Tibial nerve (tissue), 4 donors: ENCODE results near the gene OXLD1. TPM values are rescaled to one million over a fixed set of nuclear protein-coding genes. Genes with fewer than 3 reads are reported as not detected.

Source experiments
- DNase-seq, 2 donors: peaks; one replicate each; pipeline ENCODE4 v3.0.0-alpha.2; 2019; ENCODE audit warnings: low spot score in 2 of 2
- H3K27ac ChIP-seq, 4 donors: fragments of 200-600 bp; sonication (generic) in 3 of 4; one replicate each; pipeline ENCODE4 v1.5.1; 2017 to 2019; ENCODE audit warnings: mild to moderate bottlenecking in 1 of 4
- H3K27me3 ChIP-seq, 2 donors: fragments of 200-600 bp; sonication (generic) in 1 of 2; one replicate each; pipeline versions ENCODE4 v1.5.1 to v1.6.0; 2017 to 2019
- H3K36me3 ChIP-seq, 3 donors: fragments of 200-600 bp; sonication (generic); one replicate each; pipeline ENCODE4 v1.5.1; 2018 to 2019
- H3K4me1 ChIP-seq, 4 donors: fragments of 200-600 bp; sonication (generic) in 3 of 4; one replicate each; pipeline ENCODE4 v1.5.1; 2017 to 2019
- H3K4me3 ChIP-seq, 4 donors: fragments of 200-600 bp; sonication (generic) in 3 of 4; one replicate each; pipeline ENCODE4 v1.5.1; 2017 to 2019; ENCODE audit warnings: mild to moderate bottlenecking in 1 of 4, moderate library complexity in 1 of 4
- H3K9me3 ChIP-seq, 4 donors: fragments of 200-600 bp; sonication (generic) in 3 of 4; one replicate each; pipeline ENCODE4 v1.5.1; 2017 to 2019
- CTCF ChIP-seq, 5 experiments: fragments of 200-600 bp in 3 of 5; fragments of 450-650 bp in 2 of 5; sonication (generic) in 3 of 5; IDR thresholded peaks; one replicate each; pipeline ENCODE4 v1.5.1; 2016 to 2019; ENCODE audit warnings: antibody characterized with exemption in 5 of 5, mild to moderate bottlenecking in 3 of 5, moderate library complexity in 2 of 5
- EP300 ChIP-seq, 2 donors: sonication (generic); formaldehyde crosslinking; IDR thresholded peaks; one replicate each; pipeline ENCODE4 v1.6.1; 2017; ENCODE audit warnings: antibody characterized with exemption in 2 of 2, mild to moderate bottlenecking in 1 of 2
- POLR2A ChIP-seq, 2 donors: fragments of 450-650 bp; IDR thresholded peaks; one replicate each; pipeline ENCODE4 v1.6.1; 2017; ENCODE audit warnings: antibody characterized with exemption in 2 of 2, mild to moderate bottlenecking in 2 of 2, moderate library complexity in 2 of 2
- WGBS, 2 donors: methylation state at CpG; one replicate each; pipeline ENCODE4 v1.1.5; 2018; 5-methylcytosine and 5-hydroxymethylcytosine counted together
- total RNA-seq, 4 donors: library from RNA; depleted of rRNA; stranded (reverse); fragments of >200 nt; gene quantifications; one replicate each; pipeline ENCODE4 v1.1.0, GENCODE V29; 2016

Gene OXLD1
- total RNA-seq, 4 donors from 2014 or later: 31.4 to 38.1 (median 35.8) TPM

- H3K4me3 ChIP-seq: peak overlapping the region; percentile 80 to 99 (median 91)
- no peak for DNase-seq
- no peaks in the 10 kb centered on the region for H3K9me3 ChIP-seq
- WGBS, 2 donors: 69 to 74% methylated on average over 12 of the region's 12 CpGs
- no peaks in the 10 kb centered on the region for H3K27me3 ChIP-seq
- TF ChIP-seq CTCF (IDR thresholded peaks at IDR 0.05): no peak
- no peak for TF ChIP-seq POLR2A (IDR thresholded peaks at IDR 0.05)
- no peak for TF ChIP-seq EP300 (IDR thresholded peaks at IDR 0.05)
- H3K27ac ChIP-seq: peak overlapping the region in 2 of 4 donors; percentile 89 to 92
- H3K4me1 ChIP-seq: peaks cover 0 to 42% (median 30%) of the 10 kb centered on the region in 4 donors
- H3K36me3 ChIP-seq: peaks cover 0 to 60% (median 29%) of the 10 kb centered on the region in 3 donors
Measured at GRCh38 chr17:81685108-81685507, 18.7 kb upstream of the OXLD1 start.

- H3K36me3 ChIP-seq: peaks cover 0 to 58% (median 29%) of the 10 kb centered on the region in 3 donors
- no peaks in the 10 kb centered on the region for H3K27me3 ChIP-seq
- peak overlapping the region; percentile 80 to 99 (median 91) for H3K4me3 ChIP-seq
- 0 to 3% methylated on average over 13 to 16 of the region's 16 CpGs for WGBS, 2 donors
- no peaks in the 10 kb centered on the region for H3K9me3 ChIP-seq
- TF ChIP-seq EP300 (IDR thresholded peaks at IDR 0.05) (no peak), CTCF (IDR thresholded peaks at IDR 0.05) (no peak), POLR2A (IDR thresholded peaks at IDR 0.05) (no peak)
- no peak for DNase-seq
- peaks cover 0 to 42% (median 30%) of the 10 kb centered on the region in 4 donors for H3K4me1 ChIP-seq
- H3K27ac ChIP-seq: peak overlapping the region in 3 of 4 donors; percentile 25 to 92 (median 89)
Measured at GRCh38 chr17:81684442-81684911, 18.1 kb upstream of the OXLD1 start.

DNA sequence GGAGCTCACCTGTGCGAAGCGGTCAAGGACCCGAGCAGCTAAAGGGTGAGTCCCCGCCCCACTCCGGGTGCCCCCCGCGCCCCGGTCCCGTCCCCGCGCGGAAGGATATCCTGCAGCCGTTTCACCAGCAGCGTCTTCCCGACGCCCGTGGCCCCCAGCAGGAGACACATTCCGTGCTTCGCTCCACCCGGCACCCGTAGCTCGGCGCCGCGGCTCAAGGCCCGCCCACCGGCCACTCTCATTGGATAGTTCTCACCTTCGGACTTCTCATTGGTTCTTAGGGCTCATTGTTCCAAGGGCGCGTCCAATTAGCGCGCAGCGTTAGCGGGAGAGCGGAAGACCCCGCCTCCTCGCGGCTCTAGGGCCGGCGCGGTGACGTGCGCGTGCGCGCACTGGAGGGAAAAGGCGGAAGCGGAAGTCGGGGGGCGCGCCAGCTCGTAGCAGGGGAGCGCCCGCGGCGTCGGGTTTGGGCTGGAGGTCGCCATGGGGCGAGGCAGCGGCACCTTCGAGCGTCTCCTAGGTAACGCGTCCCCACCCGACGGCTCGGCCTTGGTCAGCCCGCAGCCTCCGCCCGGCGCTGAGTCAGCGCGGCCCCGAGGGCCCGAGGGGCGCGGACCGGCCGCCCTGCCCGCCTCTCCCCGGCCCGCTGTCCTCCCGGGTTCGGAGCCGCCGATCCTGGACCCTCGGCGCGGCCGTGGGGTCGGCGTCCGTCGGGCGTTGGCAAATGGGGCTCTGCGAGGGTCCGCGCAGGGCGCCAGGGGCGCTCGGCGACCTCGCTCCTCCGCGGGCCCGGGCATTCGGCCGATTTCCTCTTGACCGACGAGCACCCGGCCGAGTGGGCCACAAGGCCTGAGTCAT, 17.4 kb upstream of the OXLD1 start, which contains the start of the genes ARL16 and HGS:
Gene ARL16, minus strand, starts transcription at position 214 of the 858 bp plus-strand sequence. Its CDS starts 44 bp downstream, at position 170.
Gene HGS, plus strand, starts transcription at position 428 of the 858 bp plus-strand sequence. Its CDS starts 56 bp downstream, at position 484.
- Histone ChIP-seq H3K9me3 (no peaks in the 10 kb centered on the region), H3K36me3 (peaks cover 0 to 55% (median 25%) of the 10 kb centered on the region in 3 donors), H3K27ac (peak within 1 kb of the TSS; percentile 25 to 92 (median 78)), H3K4me3 (peak within 1 kb of the TSS; percentile 80 to 99 (median 91)), H3K27me3 (no peaks in the 10 kb centered on the region), H3K4me1 (peaks cover 0 to 42% (median 30%) of the 10 kb centered on the region in 4 donors)
- peak; percentile 98 to 99 for DNase-seq
- TF ChIP-seq POLR2A (IDR thresholded peaks at IDR 0.05): peak; percentile 53 to 68
- peak in 2 of 5 experiments; percentile 34 to 59 for TF ChIP-seq CTCF (IDR thresholded peaks at IDR 0.05)
- peak; percentile 87 to 92 for TF ChIP-seq EP300 (IDR thresholded peaks at IDR 0.05)
- WGBS, 2 donors: 1% methylated on average over 22 to 37 of the region's 112 CpGs

- no peak for TF ChIP-seq POLR2A (IDR thresholded peaks at IDR 0.05)
- H3K4me1 ChIP-seq: peaks cover 0 to 42% (median 30%) of the 10 kb centered on the region in 4 donors
Measured at GRCh38 chr17:81683208-81683583, 16.8 kb upstream of the OXLD1 start.

GRCh38 chr17:81682565-81683207, 16.3 kb upstream of the OXLD1 start:
- no peak for DNase-seq
- TF ChIP-seq POLR2A (IDR thresholded peaks at IDR 0.05) (no peak), EP300 (IDR thresholded peaks at IDR 0.05) (no peak), CTCF (IDR thresholded peaks at IDR 0.05) (no peak)
- peak overlapping the region in 3 of 4 donors; percentile 68 to 92 (median 89) for H3K27ac ChIP-seq
- H3K36me3 ChIP-seq: peaks cover 0 to 44% (median 16%) of the 10 kb centered on the region in 3 donors
- WGBS, 2 donors: 39 to 43% methylated on average over 19 of the region's 19 CpGs
- H3K4me1 ChIP-seq: peaks cover 0 to 42% (median 30%) of the 10 kb centered on the region in 4 donors
- peak overlapping the region; percentile 80 to 99 (median 91) for H3K4me3 ChIP-seq
- no peaks in the 10 kb centered on the region for H3K27me3 ChIP-seq
- no peaks in the 10 kb centered on the region for H3K9me3 ChIP-seq

More at GRCh38 chr17:81683208-81683583, 16.8 kb upstream of the OXLD1 start:
- peak overlapping the region in 3 of 4 donors; percentile 68 to 92 (median 89) for H3K27ac ChIP-seq
- H3K27me3 ChIP-seq: no peaks in the 10 kb centered on the region
- no peak for DNase-seq
- H3K9me3 ChIP-seq: no peaks in the 10 kb centered on the region
- peaks cover 0 to 49% (median 20%) of the 10 kb centered on the region in 3 donors for H3K36me3 ChIP-seq
- H3K4me3 ChIP-seq: peak overlapping the region; percentile 80 to 99 (median 91)
- WGBS, 2 donors: 0 to 1% methylated on average over 17 to 19 of the region's 37 CpGs
